OCI-LY7 (cell line): Measurements from ENCODE around the gene SPINK8. TPM values are rescaled to one million over a fixed set of nuclear protein-coding genes. Genes with fewer than 3 reads are reported as not detected.

ENCODE experiments used
- BruUV-seq: library from RNA; stranded (reverse); fragments of 400-500 nt; replicated peaks from 2 replicates; lab custom pipeline; 2021; lab: Mats Ljungman, UMichigan
- CTCF ChIA-PET: fragments of 300-600 bp; sonication (Branson Sonifier 250); formaldehyde crosslinking; loops from one replicate; lab custom pipeline; 2022; ENCODE audit warnings: antibody characterized with exemption; ENCODE audit not compliant: unreplicated experiment; lab: Charles Lee
- POLR2A ChIA-PET: fragments of 300-600 bp; sonication (Branson Sonifier 250); formaldehyde crosslinking; loops from one replicate; lab custom pipeline; 2022; ENCODE audit warnings: antibody characterized with exemption; lab: Charles Lee
- DNase-seq: peaks from one replicate; pipeline ENCODE4 v3.0.0-alpha.2; 2015; ENCODE audit warnings: low spot score
- H2AFZ ChIP-seq: fragments of 200-600 bp; sonication (generic), shearing (Covaris generic); 2 replicates; pipeline ENCODE4 v1.6.1; 2014; ENCODE audit warnings: mild to moderate bottlenecking, antibody characterized with exemption, low read length, moderate library complexity
- H3K27ac ChIP-seq: fragments of 200-600 bp; sonication (generic); 2 replicates; pipeline ENCODE4 v1.5.1; 2014; ENCODE audit warnings: mixed run types, low read depth, mild to moderate bottlenecking, moderate library complexity, low read length, inconsistent platforms; ENCODE audit not compliant: poor library complexity, severe bottlenecking
- H3K36me3 ChIP-seq: fragments of 200-600 bp; sonication (generic); 2 replicates; pipeline ENCODE4 v1.6.1; 2014; ENCODE audit warnings: mild to moderate bottlenecking, antibody characterized with exemption, low read length, moderate library complexity, mixed read lengths; ENCODE audit not compliant: insufficient read depth
- H3K4me1 ChIP-seq: fragments of 200-600 bp; sonication (generic); 2 replicates; pipeline ENCODE4 v1.5.1; 2014; ENCODE audit warnings: mild to moderate bottlenecking, low read length; ENCODE audit not compliant: insufficient read depth, poor library complexity, severe bottlenecking
- H3K4me2 ChIP-seq: fragments of 200-600 bp; sonication (generic); 2 replicates; pipeline ENCODE4 v1.6.1; 2014; ENCODE audit warnings: mild to moderate bottlenecking, low read length
- H3K4me3 ChIP-seq: fragments of 200-600 bp; sonication (generic); 2 replicates; pipeline ENCODE4 v1.5.1; 2014; ENCODE audit warnings: mild to moderate bottlenecking, low read depth, low read length; ENCODE audit not compliant: poor library complexity, severe bottlenecking
- H3K79me2 ChIP-seq: fragments of 200-600 bp; sonication (generic); 2 replicates; pipeline ENCODE4 v1.6.1; 2016; ENCODE audit warnings: low read depth, mild to moderate bottlenecking, low read length, moderate library complexity, mixed read lengths; ENCODE audit not compliant: insufficient read depth
- H3K9me2 ChIP-seq: fragments of 200-600 bp; sonication (generic); 2 replicates; pipeline ENCODE4 v1.6.1; 2016; ENCODE audit warnings: mild to moderate bottlenecking, low read length, mixed read lengths; ENCODE audit not compliant: insufficient read depth
- H3K9me3 ChIP-seq: fragments of 200-600 bp; sonication (generic); 2 replicates; pipeline ENCODE4 v1.6.1; 2014; ENCODE audit warnings: mild to moderate bottlenecking, mixed run types, low read length, mixed read lengths
- H4K20me1 ChIP-seq: fragments of 200-600 bp; sonication (generic); 2 replicates; pipeline ENCODE4 v1.6.1; 2014; ENCODE audit warnings: mild to moderate bottlenecking, antibody characterized with exemption, low read length, moderate library complexity, mixed read lengths; ENCODE audit not compliant: insufficient read depth
- EZH2phosphoT487 ChIP-seq: fragments of 200-600 bp; sonication (generic); IDR thresholded peaks from 2 replicates; pipeline ENCODE4 v1.6.1; 2018; ENCODE audit warnings: low read depth, borderline replicate concordance, mild to moderate bottlenecking, mixed run types, antibody characterized with exemption, low read length, moderate library complexity, mixed read lengths
- intact Hi-C: fragments of 100-400 bp; cut with micrococcal nuclease; formaldehyde crosslinking; loops from one replicate; pipeline ENCODE4 v1.10.0; 2022; ENCODE audit not compliant: unreplicated experiment
- total RNA-seq, 2 experiments: library from RNA; depleted of rRNA in 1 of 2; stranded (reverse); fragments of >200 nt in 1 of 2; shearing (Covaris generic) in 1 of 2; gene quantifications; 2 replicates each; pipeline ENCODE4 v1.2.3, GENCODE V29; 2014 to 2022
- TF ChIP-seq, protein P1 (sequence below): fragments of 200-600 bp; sonication (generic); conservative IDR thresholded peaks from 2 replicates; pipeline ENCODE4 v1.5.1; 2014; ENCODE audit warnings: mild to moderate bottlenecking, antibody characterized with exemption, low read length, moderate library complexity, mixed read lengths

The SPINK8 gene
- total RNA-seq, 2 experiments from 2014 or later, result not detected

DNA sequence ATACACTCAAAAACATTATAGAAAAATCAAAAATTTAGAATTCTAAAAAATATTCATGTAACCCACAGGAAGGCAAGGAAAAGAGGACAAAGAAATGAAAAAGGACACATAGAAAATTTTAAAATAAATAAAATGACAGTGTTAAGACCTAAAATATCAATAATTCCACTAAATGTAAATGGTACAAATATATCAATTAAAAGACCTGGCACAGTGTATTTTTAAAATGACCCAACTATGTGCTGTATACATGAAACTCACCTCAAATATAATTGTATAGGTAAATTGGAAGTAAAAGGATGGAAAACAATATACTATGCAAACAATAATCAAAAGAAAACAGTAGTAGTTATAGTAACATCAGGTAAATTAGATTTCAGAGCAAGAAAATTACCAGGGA, 28.5 kb upstream of the SPINK8 start:
- CTCF ChIA-PET, result no interaction called here
- intact Hi-C loops, result no loop called here
- Histone ChIP-seq H3K4me3 (no peak overlapping the region), H3K36me3 (no peaks in the 10 kb centered on the region), H3K27ac (no peak overlapping the region), H3K9me3 (peaks cover 21% of the 10 kb centered on the region), H3K9me2 (no peaks in the 10 kb centered on the region), H2AFZ (no peak overlapping the region), H3K79me2 (no peaks in the 10 kb centered on the region), H4K20me1 (no peaks in the 10 kb centered on the region), H3K4me1 (no peaks in the 10 kb centered on the region), H3K4me2 (no peak overlapping the region)
- DNase-seq, result no peak
- POLR2A ChIA-PET, result interaction anchor here (0.7 kb wide), 1 partner anchor 157 kb away, joined by 3 read pairs; no protein-coding TSS in a partner anchor
- no peak for TF ChIP-seq EZH2phosphoT487
- TF ChIP-seq, protein P1, sequence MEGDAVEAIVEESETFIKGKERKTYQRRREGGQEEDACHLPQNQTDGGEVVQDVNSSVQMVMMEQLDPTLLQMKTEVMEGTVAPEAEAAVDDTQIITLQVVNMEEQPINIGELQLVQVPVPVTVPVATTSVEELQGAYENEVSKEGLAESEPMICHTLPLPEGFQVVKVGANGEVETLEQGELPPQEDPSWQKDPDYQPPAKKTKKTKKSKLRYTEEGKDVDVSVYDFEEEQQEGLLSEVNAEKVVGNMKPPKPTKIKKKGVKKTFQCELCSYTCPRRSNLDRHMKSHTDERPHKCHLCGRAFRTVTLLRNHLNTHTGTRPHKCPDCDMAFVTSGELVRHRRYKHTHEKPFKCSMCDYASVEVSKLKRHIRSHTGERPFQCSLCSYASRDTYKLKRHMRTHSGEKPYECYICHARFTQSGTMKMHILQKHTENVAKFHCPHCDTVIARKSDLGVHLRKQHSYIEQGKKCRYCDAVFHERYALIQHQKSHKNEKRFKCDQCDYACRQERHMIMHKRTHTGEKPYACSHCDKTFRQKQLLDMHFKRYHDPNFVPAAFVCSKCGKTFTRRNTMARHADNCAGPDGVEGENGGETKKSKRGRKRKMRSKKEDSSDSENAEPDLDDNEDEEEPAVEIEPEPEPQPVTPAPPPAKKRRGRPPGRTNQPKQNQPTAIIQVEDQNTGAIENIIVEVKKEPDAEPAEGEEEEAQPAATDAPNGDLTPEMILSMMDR, result no peak
- BruUV-seq, result no TSS peak

DNA sequence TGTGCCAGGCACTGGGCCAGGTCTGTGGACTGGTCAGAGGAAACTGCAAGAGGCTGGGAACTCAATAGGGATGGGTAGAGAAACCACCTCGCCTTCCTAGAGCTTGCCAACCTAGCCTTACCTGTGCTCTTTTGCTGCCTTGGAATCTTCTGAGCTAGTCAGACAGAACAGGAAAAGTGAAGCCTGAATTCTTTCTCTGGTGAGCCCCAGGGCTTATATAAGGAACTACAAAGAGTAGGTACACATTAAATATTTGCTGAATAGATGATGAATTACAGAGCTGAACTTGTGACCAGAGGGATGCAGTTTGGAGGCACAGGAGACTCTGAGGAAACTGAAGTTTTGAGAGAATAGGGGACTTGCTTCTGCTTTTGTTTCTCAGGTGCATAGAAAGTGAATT, 23.0 kb upstream of the SPINK8 start:
- intact Hi-C loops, result no loop called here
- ChIA-PET POLR2A (interaction anchor here (0.6 kb wide), 1 partner anchor 1150 kb away, joined by 3 read pairs; no protein-coding TSS in a partner anchor), CTCF (no interaction called here)
- Histone ChIP-seq H3K79me2 (no peaks in the 10 kb centered on the region), H3K4me2 (no peak overlapping the region), H3K4me1 (no peaks in the 10 kb centered on the region), H3K36me3 (no peaks in the 10 kb centered on the region), H2AFZ (no peak overlapping the region), H4K20me1 (no peaks in the 10 kb centered on the region), H3K9me2 (no peaks in the 10 kb centered on the region), H3K27ac (no peak overlapping the region), H3K9me3 (peaks cover 9% of the 10 kb centered on the region), H3K4me3 (no peak overlapping the region)
- BruUV-seq, result no TSS peak
- TF ChIP-seq, protein P1, result no peak
- TF ChIP-seq EZH2phosphoT487, result no peak
- DNase-seq, result no peak

DNA sequence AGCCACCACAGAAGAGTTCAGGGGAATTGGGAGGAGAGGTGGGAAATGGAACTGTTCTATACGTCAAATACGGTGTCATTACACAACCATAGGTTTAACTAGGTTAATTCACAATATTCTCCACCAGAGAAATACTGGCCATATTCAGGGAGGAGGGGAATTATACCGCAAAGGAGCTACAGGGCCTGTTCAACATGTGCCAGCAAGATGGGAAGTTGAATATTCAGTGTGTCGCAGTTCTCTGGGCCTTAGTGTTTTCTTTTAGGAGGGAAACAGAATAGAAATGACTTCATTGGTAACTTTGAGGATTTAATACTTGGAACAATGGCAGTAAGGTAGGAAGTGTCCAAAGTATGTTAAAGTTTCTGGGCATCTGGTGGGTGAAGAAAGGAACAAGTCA, 20.5 kb upstream of the SPINK8 start:
- CTCF ChIA-PET, result no interaction called here
- no peak for TF ChIP-seq EZH2phosphoT487
- TF ChIP-seq, protein P1, result no peak
- POLR2A ChIA-PET, result interaction anchor here (0.6 kb wide), 1 partner anchor 240 kb away, joined by 3 read pairs; no protein-coding TSS in a partner anchor

More for the DNA sequence above, 20.5 kb upstream of the SPINK8 start:
- DNase-seq, result no peak
- Histone ChIP-seq H3K9me3 (peaks cover 5% of the 10 kb centered on the region), H2AFZ (no peak overlapping the region), H3K4me2 (no peak overlapping the region), H3K36me3 (no peaks in the 10 kb centered on the region), H3K9me2 (no peaks in the 10 kb centered on the region), H3K4me1 (no peaks in the 10 kb centered on the region), H3K27ac (no peak overlapping the region), H3K4me3 (no peak overlapping the region), H4K20me1 (no peaks in the 10 kb centered on the region), H3K79me2 (no peaks in the 10 kb centered on the region)
- intact Hi-C loops, result no loop called here
- BruUV-seq, result no TSS peak
